Prostate gland (tissue), 2 donors: ENCODE data around the gene GTPBP6.

Experiments used
- POLR2A ChIP-seq: fragments of 450-650 bp; IDR thresholded peaks from one replicate; pipeline ENCODE4 v1.6.1; 2016; ENCODE audit warnings: antibody characterized with exemption, mild to moderate bottlenecking
- POLR2AphosphoS5 ChIP-seq: sonication (generic); formaldehyde crosslinking; IDR thresholded peaks from one replicate; pipeline ENCODE4 v1.6.1; 2017; ENCODE audit warnings: antibody characterized with exemption
- TF ChIP-seq, protein P1 (sequence below), 4 experiments: fragments of 200-600 bp in 2 of 4; fragments of 450-650 bp in 2 of 4; sonication (generic) in 2 of 4; IDR thresholded peaks; 1 replicate in 3 of 4; 2 replicates in 1 of 4; pipeline ENCODE4 v1.5.1; 2016 to 2019; ENCODE audit warnings: antibody characterized with exemption in 4 of 4, mild to moderate bottlenecking in 2 of 4, moderate library complexity in 2 of 4

- TF ChIP-seq, protein P1, sequence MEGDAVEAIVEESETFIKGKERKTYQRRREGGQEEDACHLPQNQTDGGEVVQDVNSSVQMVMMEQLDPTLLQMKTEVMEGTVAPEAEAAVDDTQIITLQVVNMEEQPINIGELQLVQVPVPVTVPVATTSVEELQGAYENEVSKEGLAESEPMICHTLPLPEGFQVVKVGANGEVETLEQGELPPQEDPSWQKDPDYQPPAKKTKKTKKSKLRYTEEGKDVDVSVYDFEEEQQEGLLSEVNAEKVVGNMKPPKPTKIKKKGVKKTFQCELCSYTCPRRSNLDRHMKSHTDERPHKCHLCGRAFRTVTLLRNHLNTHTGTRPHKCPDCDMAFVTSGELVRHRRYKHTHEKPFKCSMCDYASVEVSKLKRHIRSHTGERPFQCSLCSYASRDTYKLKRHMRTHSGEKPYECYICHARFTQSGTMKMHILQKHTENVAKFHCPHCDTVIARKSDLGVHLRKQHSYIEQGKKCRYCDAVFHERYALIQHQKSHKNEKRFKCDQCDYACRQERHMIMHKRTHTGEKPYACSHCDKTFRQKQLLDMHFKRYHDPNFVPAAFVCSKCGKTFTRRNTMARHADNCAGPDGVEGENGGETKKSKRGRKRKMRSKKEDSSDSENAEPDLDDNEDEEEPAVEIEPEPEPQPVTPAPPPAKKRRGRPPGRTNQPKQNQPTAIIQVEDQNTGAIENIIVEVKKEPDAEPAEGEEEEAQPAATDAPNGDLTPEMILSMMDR (IDR thresholded peaks at IDR 0.05) = no peak
- TF ChIP-seq POLR2A (no peak), POLR2AphosphoS5 (no peak)
Observed at GRCh38 chrX:270848-271367, 47.7 kb downstream of the GTPBP6 start.
